WTC11 (cell line): ENCODE measurements around the gene SLC39A7.

Source experiments
- CTCF ChIP-seq: fragments of 200-600 bp; IDR thresholded peaks from 2 replicates; pipeline ENCODE4 v1.8.0; 2022; ENCODE audit warnings: antibody characterized with exemption
- MLX ChIP-seq: sonication (generic); formaldehyde crosslinking; IDR thresholded peaks from 2 replicates; pipeline ENCODE4 v1.8.1; 2023; ENCODE audit warnings: mild to moderate bottlenecking, missing genetic modification reagents, moderate library complexity
- TEAD4 ChIP-seq: sonication (generic); formaldehyde crosslinking; IDR thresholded peaks from 2 replicates; pipeline ENCODE4 v1.8.0; 2022; ENCODE audit warnings: mild to moderate bottlenecking, missing genetic modification reagents
- ZNF317 ChIP-seq: sonication (generic); formaldehyde crosslinking; IDR thresholded peaks from 2 replicates; pipeline ENCODE4 v1.8.1; 2023; ENCODE audit warnings: low read depth, mild to moderate bottlenecking, moderate library complexity, missing genetic modification reagents, borderline replicate concordance

DNA sequence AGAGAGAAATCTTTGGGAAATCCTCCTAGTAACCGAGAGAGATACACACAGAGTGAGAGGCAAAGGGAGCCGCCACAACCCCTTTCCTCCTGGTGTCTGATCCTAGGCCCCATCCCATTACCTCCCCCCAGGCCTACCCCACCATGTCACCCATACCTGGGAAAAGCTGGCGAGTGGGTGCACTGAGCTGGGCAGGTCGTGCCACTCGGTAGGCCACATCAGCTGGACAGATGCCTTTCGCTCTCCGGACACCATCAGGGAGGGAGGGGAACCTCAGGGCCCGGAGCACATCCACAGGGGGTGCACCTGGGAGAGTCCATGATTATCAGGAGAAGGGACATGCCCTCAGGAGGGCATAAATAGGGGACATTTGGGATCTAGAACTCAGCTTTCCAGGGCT lies 11.5 kb upstream of the SLC39A7 start:
- no peak for TF ChIP-seq TEAD4 (CRISPR knock-in tag)
- TF ChIP-seq MLX (CRISPR knock-in tag), result no peak
- TF ChIP-seq CTCF, result no peak
- TF ChIP-seq ZNF317, result no peak
